Astrocyte (in vitro differentiated cells and primary cell): Measurements from ENCODE around the gene SHE. TPM values are rescaled to one million over a fixed set of nuclear protein-coding genes. Genes with fewer than 3 reads are reported as not detected.
A peak's percentile ranks its signal among the peaks of the same experiment; 100 is the strongest.

Experiments
- DNase-seq: peaks from one replicate; pipeline ENCODE4 v3.0.0-alpha.2; 2010; ENCODE audit warnings: low read depth
- FAIRE-seq: peaks from 2 replicates; lab custom pipeline; 2011; peaks lifted over from hg19 to GRCh38; lab: Jason Lieb, UNC
- H2AFZ ChIP-seq: 2 replicates; pipeline ENCODE4 v1.6.0; 2012; ENCODE audit warnings: low read depth, low read length, inconsistent platforms
- H3K27ac ChIP-seq: 2 replicates; pipeline ENCODE4 v1.5.1; 2011; ENCODE audit warnings: low read depth, low read length, inconsistent platforms
- H3K27me3 ChIP-seq: 2 replicates; pipeline ENCODE4 v1.6.0; 2011; ENCODE audit warnings: low read length, inconsistent platforms; ENCODE audit not compliant: insufficient read depth
- H3K36me3 ChIP-seq: 2 replicates; pipeline ENCODE4 v1.5.1; 2011; ENCODE audit warnings: low read length, inconsistent platforms; ENCODE audit not compliant: insufficient read depth
- H3K4me1 ChIP-seq: 2 replicates; pipeline ENCODE4 v1.5.1; 2011; ENCODE audit warnings: low read length, inconsistent platforms; ENCODE audit not compliant: insufficient read depth
- H3K4me2 ChIP-seq: 2 replicates; pipeline ENCODE4 v1.6.0; 2012; ENCODE audit warnings: low read length, inconsistent platforms
- H3K4me3 ChIP-seq: 2 replicates; pipeline ENCODE4 v1.5.1; 2011; ENCODE audit warnings: low read depth, mild to moderate bottlenecking, low read length, inconsistent platforms; ENCODE audit not compliant: insufficient read depth
- H3K79me2 ChIP-seq: 2 replicates; pipeline ENCODE4 v1.6.0; 2012; ENCODE audit warnings: mild to moderate bottlenecking, low read length, inconsistent platforms; ENCODE audit not compliant: insufficient read depth
- H3K9ac ChIP-seq: 2 replicates; pipeline ENCODE4 v1.6.0; 2012; ENCODE audit warnings: mild to moderate bottlenecking, low read length, inconsistent platforms
- H3K9me3 ChIP-seq: 2 replicates; pipeline ENCODE4 v1.5.1; 2012; ENCODE audit warnings: low read depth, mild to moderate bottlenecking, low read length, inconsistent platforms; ENCODE audit not compliant: insufficient read depth
- H4K20me1 ChIP-seq: 2 replicates; pipeline ENCODE4 v1.6.0; 2012; ENCODE audit warnings: low read length, inconsistent platforms; ENCODE audit not compliant: insufficient read depth
- H3K27ac Mint-ChIP-seq: one replicate; pipeline ENCODE4 v1.8.0; 2021; ENCODE audit warnings: mild to moderate bottlenecking, mixed read lengths; ENCODE audit not compliant: unreplicated experiment
- H3K27me3 Mint-ChIP-seq: one replicate; pipeline ENCODE4 v1.8.0; 2021; ENCODE audit warnings: low read depth, mixed read lengths; ENCODE audit not compliant: unreplicated experiment
- H3K36me3 Mint-ChIP-seq: one replicate; pipeline ENCODE4 v1.8.0; 2021; ENCODE audit warnings: low read depth, mixed read lengths; ENCODE audit not compliant: unreplicated experiment
- H3K4me1 Mint-ChIP-seq: one replicate; pipeline ENCODE4 v1.8.0; 2021; ENCODE audit warnings: low read depth, mixed read lengths; ENCODE audit not compliant: unreplicated experiment
- H3K4me3 Mint-ChIP-seq: one replicate; pipeline ENCODE4 v1.8.0; 2021; ENCODE audit warnings: mild to moderate bottlenecking, moderate library complexity, mixed read lengths; ENCODE audit not compliant: unreplicated experiment
- H3K9me3 Mint-ChIP-seq: one replicate; pipeline ENCODE4 v1.8.0; 2021; ENCODE audit warnings: mild to moderate bottlenecking, mixed read lengths; ENCODE audit not compliant: unreplicated experiment
- total RNA-seq: library from RNA; stranded (reverse); gene quantifications from 2 replicates; pipeline ENCODE4 v1.2.1, GENCODE V29; 2021
- TF ChIP-seq, protein P1 (sequence below): IDR thresholded peaks from 2 replicates; pipeline ENCODE4 v1.5.1; 2011; ENCODE audit warnings: low read depth, mild to moderate bottlenecking, inconsistent platforms, low read length, moderate library complexity; ENCODE audit not compliant: insufficient read depth

SHE gene
- total RNA-seq, 1 donor from 2014 or later = not detected

- no peak overlapping the region for H3K4me2 ChIP-seq
- peaks cover 26% of the 10 kb centered on the region for H3K4me1 ChIP-seq
- H3K36me3 ChIP-seq = no peaks in the 10 kb centered on the region
- no peak overlapping the region for H3K4me3 Mint-ChIP-seq
- FAIRE-seq = no peak
- no peak overlapping the region for H3K4me3 ChIP-seq
- no peaks in the 10 kb centered on the region for H4K20me1 ChIP-seq
- peak overlapping the region; percentile 25 for H3K9ac ChIP-seq
- H3K9me3 ChIP-seq = no peaks in the 10 kb centered on the region
- TF ChIP-seq, protein P1, sequence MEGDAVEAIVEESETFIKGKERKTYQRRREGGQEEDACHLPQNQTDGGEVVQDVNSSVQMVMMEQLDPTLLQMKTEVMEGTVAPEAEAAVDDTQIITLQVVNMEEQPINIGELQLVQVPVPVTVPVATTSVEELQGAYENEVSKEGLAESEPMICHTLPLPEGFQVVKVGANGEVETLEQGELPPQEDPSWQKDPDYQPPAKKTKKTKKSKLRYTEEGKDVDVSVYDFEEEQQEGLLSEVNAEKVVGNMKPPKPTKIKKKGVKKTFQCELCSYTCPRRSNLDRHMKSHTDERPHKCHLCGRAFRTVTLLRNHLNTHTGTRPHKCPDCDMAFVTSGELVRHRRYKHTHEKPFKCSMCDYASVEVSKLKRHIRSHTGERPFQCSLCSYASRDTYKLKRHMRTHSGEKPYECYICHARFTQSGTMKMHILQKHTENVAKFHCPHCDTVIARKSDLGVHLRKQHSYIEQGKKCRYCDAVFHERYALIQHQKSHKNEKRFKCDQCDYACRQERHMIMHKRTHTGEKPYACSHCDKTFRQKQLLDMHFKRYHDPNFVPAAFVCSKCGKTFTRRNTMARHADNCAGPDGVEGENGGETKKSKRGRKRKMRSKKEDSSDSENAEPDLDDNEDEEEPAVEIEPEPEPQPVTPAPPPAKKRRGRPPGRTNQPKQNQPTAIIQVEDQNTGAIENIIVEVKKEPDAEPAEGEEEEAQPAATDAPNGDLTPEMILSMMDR = no peak
- H3K79me2 ChIP-seq = no peaks in the 10 kb centered on the region
- peaks cover 3% of the 10 kb centered on the region for H3K36me3 Mint-ChIP-seq
- H3K9me3 Mint-ChIP-seq = peaks cover 2% of the 10 kb centered on the region
- H2AFZ ChIP-seq = no peak overlapping the region
- H3K27ac ChIP-seq = no peak overlapping the region
- peaks cover 11% of the 10 kb centered on the region for H3K4me1 Mint-ChIP-seq
- no peak for DNase-seq
- peaks cover 13% of the 10 kb centered on the region for H3K27me3 ChIP-seq
- H3K27me3 Mint-ChIP-seq = peaks cover 10% of the 10 kb centered on the region
- H3K27ac Mint-ChIP-seq = no peak overlapping the region
Observed at GRCh38 chr1:154429841-154430611, 72.2 kb downstream of the SHE start.

Other genes starting within 250 kb of the SHE start
- 82.2 and 89.9 TPM in 2 replicates for gene HAX1, start 229.8 kb downstream of the SHE start, total RNA-seq
- gene AQP10, start 181.3 kb downstream of the SHE start, total RNA-seq = 0.17 TPM in 1 of 2 replicates, not detected in the other
- 71.6 and 71.9 TPM in 2 replicates for gene ATP8B2, start 176.9 kb downstream of the SHE start, total RNA-seq
- gene IL6R, start 97.1 kb downstream of the SHE start, total RNA-seq = 2.2 and 2.5 TPM in 2 replicates
- gene TDRD10, start 193 bp downstream of the SHE start, total RNA-seq = not detected in 2 replicates
- 85.3 and 85.4 TPM in 2 replicates for gene UBE2Q1, start 56.2 kb upstream of the SHE start, total RNA-seq
- gene CHRNB2, start 65.4 kb upstream of the SHE start, total RNA-seq = 0.20 and 0.24 TPM in 2 replicates
- gene ADAR, start 105.8 kb upstream of the SHE start, total RNA-seq = 275 and 278 TPM in 2 replicates